OCI-LY3 (cell line): Measurements from ENCODE around the gene SMIM29.

ENCODE experiments used
- H2AFZ ChIP-seq: fragments of 200-600, 300-600 bp; shearing (Covaris generic); 2 replicates; pipeline ENCODE4 v1.6.0; 2014; ENCODE audit warnings: antibody characterized with exemption, low read depth, low read length
- H3K27ac ChIP-seq: fragments of 200-600, 300-600 bp; sonication (generic); 2 replicates; pipeline ENCODE4 v1.5.1; 2014; ENCODE audit warnings: mild to moderate bottlenecking, low read length, moderate library complexity, mixed read lengths
- H3K27me3 ChIP-seq: fragments of 200-600, 300-600 bp; sonication (generic); 2 replicates; pipeline ENCODE4 v1.6.1; 2014; ENCODE audit warnings: low read depth, low read length, mixed read lengths
- H3K36me3 ChIP-seq: fragments of 200-600, 300-600 bp; sonication (generic); replicated peaks from 2 replicates; pipeline ENCODE3; 2014; ENCODE audit warnings: low read depth, low read length, mixed read lengths
- H3K4me1 ChIP-seq: fragments of 300-600, 200-600 bp; sonication (generic); 2 replicates; pipeline ENCODE4 v1.6.1; 2014; ENCODE audit warnings: low read length, mixed read lengths
- H3K4me2 ChIP-seq: fragments of 200-600, 300-600 bp; sonication (generic); 2 replicates; pipeline ENCODE4 v1.6.1; 2014; ENCODE audit warnings: low read length, mixed read lengths
- H3K4me3 ChIP-seq: fragments of 300-600, 200-600 bp; sonication (generic); 2 replicates; pipeline ENCODE4 v1.5.1; 2014; ENCODE audit warnings: antibody characterized with exemption, mild to moderate bottlenecking, low read length, moderate library complexity
- H3K79me2 ChIP-seq: fragments of 300-600, 200-600 bp; shearing (Covaris generic); 2 replicates; pipeline ENCODE4 v1.6.1; 2014; ENCODE audit warnings: mild to moderate bottlenecking, low read length, mixed read lengths
- H3K9ac ChIP-seq: fragments of 300-600, 200-600 bp; shearing (Covaris generic); 2 replicates; pipeline ENCODE4 v1.6.0; 2014; ENCODE audit warnings: mild to moderate bottlenecking, low read length, moderate library complexity
- H3K9me3 ChIP-seq: fragments of 200-600, 300-600 bp; shearing (Covaris generic); 2 replicates; pipeline ENCODE4 v1.6.1; 2014; ENCODE audit warnings: low read length, mixed read lengths; ENCODE audit not compliant: insufficient read depth
- H4K20me1 ChIP-seq: fragments of 200-600, 300-600 bp; sonication (generic); 2 replicates; pipeline ENCODE4 v1.6.1; 2016; ENCODE audit warnings: low read length, mixed read lengths; ENCODE audit not compliant: insufficient read depth
- EZH2phosphoT487 ChIP-seq: fragments of 200-600 bp; shearing (Covaris generic); IDR thresholded peaks from 2 replicates; pipeline ENCODE4 v1.6.1; 2018; ENCODE audit warnings: antibody characterized with exemption, mixed run types, low read depth
- TF ChIP-seq, protein P1 (sequence below): fragments of 200-600, 300-600 bp; sonication (generic); IDR thresholded peaks from 2 replicates; pipeline ENCODE4 v1.5.1; 2014; ENCODE audit warnings: antibody characterized with exemption, low read length, low read depth

SMIM29 gene

DNA sequence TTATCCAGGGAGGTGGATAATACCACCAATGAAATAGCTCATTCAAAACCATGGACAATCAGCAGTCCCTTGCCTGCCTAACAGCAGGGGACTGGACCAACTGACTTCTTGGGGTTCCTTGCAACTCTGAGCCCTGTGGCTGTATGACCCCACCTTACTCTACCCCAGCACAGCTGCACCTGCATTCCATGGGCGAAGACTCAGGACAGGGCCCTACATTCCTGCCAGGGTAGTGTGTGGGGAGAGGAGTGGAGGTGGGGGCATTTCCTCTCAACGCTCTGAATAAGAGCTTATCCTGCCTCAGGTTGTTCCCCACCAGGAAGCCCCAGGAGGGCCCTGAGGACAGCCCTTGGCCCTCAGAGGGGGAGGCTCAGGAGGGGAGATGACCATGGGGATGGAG lies 42.9 kb downstream of the SMIM29 start:
- Histone ChIP-seq H2AFZ (no peak overlapping the region), H3K27me3 (no peaks in the 10 kb centered on the region), H3K27ac (no peak overlapping the region), H3K36me3 (no peaks in the 10 kb centered on the region), H3K4me3 (no peak overlapping the region), H3K9me3 (no peaks in the 10 kb centered on the region), H3K4me2 (no peak overlapping the region), H4K20me1 (no peaks in the 10 kb centered on the region), H3K79me2 (no peaks in the 10 kb centered on the region), H3K4me1 (no peaks in the 10 kb centered on the region), H3K9ac (no peak overlapping the region)
- TF ChIP-seq EZH2phosphoT487 = no peak
- TF ChIP-seq, protein P1, sequence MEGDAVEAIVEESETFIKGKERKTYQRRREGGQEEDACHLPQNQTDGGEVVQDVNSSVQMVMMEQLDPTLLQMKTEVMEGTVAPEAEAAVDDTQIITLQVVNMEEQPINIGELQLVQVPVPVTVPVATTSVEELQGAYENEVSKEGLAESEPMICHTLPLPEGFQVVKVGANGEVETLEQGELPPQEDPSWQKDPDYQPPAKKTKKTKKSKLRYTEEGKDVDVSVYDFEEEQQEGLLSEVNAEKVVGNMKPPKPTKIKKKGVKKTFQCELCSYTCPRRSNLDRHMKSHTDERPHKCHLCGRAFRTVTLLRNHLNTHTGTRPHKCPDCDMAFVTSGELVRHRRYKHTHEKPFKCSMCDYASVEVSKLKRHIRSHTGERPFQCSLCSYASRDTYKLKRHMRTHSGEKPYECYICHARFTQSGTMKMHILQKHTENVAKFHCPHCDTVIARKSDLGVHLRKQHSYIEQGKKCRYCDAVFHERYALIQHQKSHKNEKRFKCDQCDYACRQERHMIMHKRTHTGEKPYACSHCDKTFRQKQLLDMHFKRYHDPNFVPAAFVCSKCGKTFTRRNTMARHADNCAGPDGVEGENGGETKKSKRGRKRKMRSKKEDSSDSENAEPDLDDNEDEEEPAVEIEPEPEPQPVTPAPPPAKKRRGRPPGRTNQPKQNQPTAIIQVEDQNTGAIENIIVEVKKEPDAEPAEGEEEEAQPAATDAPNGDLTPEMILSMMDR = no peak

DNA sequence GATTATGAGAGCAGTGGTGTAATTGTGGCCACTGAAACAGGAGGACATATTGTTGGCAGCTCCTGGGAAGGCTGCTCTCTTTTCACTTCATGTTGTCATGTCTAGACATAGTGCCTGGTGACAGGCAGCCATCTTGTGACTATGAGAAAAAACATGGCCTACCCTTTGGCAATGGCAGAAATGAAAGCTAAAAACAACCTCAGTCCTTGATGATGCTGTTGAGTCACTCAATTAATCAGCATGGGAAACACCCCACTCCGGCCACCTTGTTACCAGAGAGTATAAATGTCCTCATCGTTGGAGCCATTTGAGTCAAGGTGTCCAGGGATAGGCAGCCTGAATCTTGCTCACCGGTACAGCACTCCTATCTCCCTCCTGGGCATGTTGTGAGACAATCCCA lies 43.3 kb downstream of the SMIM29 start:
- Histone ChIP-seq H4K20me1 (no peaks in the 10 kb centered on the region), H3K9me3 (no peaks in the 10 kb centered on the region), H3K27ac (no peak overlapping the region), H3K4me3 (no peak overlapping the region), H2AFZ (no peak overlapping the region), H3K36me3 (no peaks in the 10 kb centered on the region), H3K79me2 (no peaks in the 10 kb centered on the region), H3K4me2 (no peak overlapping the region), H3K4me1 (no peaks in the 10 kb centered on the region), H3K27me3 (no peaks in the 10 kb centered on the region), H3K9ac (no peak overlapping the region)
- TF ChIP-seq, protein P1 = no peak
- no peak for TF ChIP-seq EZH2phosphoT487

DNA sequence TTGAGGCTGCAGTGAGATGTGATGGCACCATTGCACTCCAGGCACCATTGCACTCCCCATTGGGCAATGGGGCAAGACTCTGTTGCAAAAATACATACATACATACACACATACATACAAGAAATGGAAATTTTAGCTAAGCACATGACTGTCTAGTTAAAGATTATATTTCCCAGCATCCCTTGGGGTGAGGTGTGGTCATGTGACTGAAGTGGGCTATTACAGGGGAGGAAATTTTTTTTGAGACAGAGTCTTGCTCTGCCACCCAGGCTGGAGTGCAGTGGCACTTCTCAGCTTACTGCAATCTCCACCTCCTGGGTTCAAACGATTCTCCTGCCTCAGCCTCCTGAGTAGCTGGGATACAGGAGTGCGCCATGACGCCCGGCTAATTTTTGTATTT lies 44.1 kb downstream of the SMIM29 start:
- Histone ChIP-seq H3K36me3 (no peaks in the 10 kb centered on the region), H3K4me3 (no peak overlapping the region), H2AFZ (no peak overlapping the region), H4K20me1 (no peaks in the 10 kb centered on the region), H3K27me3 (no peaks in the 10 kb centered on the region), H3K9ac (no peak overlapping the region), H3K9me3 (no peaks in the 10 kb centered on the region), H3K4me2 (no peak overlapping the region), H3K4me1 (no peaks in the 10 kb centered on the region), H3K79me2 (no peaks in the 10 kb centered on the region), H3K27ac (no peak overlapping the region)
- TF ChIP-seq, protein P1 = no peak
- no peak for TF ChIP-seq EZH2phosphoT487

DNA sequence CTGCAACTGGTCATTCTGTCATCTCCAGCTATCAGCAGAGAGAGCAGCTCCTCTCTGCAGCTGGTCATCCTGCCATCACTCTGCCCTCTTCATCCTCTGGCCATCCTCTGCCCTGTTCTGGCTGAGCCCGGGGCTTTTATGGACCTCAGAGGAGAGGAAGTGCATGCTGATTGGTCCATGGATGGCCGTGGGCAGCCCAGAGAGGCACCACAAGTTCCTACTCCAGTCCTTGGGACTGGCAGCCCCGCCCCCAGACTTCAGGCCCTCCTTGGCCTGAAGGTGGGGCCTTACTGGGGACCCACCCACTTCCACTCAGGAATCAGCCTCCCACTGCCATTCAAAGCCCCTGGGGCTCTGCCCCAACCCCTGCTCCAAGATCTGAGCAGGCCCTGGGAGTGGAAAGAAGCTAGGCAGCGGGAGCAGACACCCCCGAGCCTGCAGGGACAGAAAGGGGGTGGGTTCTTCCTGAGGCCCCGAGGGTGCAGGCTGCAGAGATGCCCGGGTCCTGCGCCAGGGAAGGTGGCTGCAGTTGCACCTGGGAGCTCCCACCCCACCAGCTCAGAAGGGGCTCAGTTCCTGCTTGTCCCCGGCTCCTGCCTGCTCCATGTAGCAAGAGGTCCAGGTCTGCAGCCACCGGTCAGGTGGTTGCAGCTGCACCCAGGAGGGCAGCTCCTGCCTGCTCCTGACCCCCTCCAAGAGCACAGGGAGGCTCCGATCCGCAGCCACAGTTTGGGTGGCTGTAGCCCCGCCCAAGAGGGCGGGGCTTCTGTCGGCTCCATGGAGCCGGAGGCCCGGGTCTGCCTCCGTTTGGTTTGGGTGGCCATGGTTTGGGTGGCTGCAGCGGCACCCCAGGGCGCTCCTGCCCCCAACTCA lies 46.2 kb downstream of the SMIM29 start:
- Histone ChIP-seq H3K27ac (no peak overlapping the region), H2AFZ (no peak overlapping the region), H3K4me3 (no peak overlapping the region), H3K36me3 (no peaks in the 10 kb centered on the region), H3K79me2 (no peaks in the 10 kb centered on the region), H3K9me3 (no peaks in the 10 kb centered on the region), H3K27me3 (no peaks in the 10 kb centered on the region; the same call in 1 of the 2 replicates), H4K20me1 (no peaks in the 10 kb centered on the region), H3K9ac (no peak overlapping the region), H3K4me1 (no peaks in the 10 kb centered on the region), H3K4me2 (no peak overlapping the region)
- TF ChIP-seq, protein P1 = no peak
- no peak for TF ChIP-seq EZH2phosphoT487
